ENCODE results near the gene CDC42BPA. TPM values are rescaled to one million over a fixed set of nuclear protein-coding genes. Genes with fewer than 3 reads are reported as not detected.
"Not testable (repeated sequence)": the region's sequence is repeated elsewhere in the genome, so short reads cannot be mapped to it uniquely, and the experiment has no call there.

CDC42BPA gene
- total RNA-seq, 2 donors from 2014 or later = 26.4 to 36.6 TPM

DNA sequence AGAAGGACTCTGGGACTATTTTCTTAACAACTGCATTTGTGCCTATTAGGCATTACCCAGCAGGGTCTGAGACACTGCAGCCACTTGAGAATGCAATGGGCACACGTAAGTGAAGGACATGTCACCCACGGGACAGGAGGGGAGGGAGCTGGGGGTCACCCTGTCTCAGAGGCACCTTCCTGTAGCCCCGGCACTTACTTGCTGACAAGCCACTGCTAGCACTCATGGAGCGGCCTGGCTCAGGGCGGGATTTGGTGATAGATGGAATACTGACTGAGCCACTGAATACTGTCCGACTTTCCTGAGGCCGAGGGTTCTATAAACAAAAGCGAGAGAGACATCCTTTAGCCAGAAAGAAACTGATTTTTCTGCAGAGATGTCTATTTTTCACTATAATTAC is 313.5 kb downstream of the CDC42BPA start:
- intact Hi-C loops (cut with DNase I) = no loop called here
- H3K9me3 ChIP-seq = no peaks in the 10 kb centered on the region
- no peak for DNase-seq
- H3K27ac ChIP-seq = no peak overlapping the region
- no peak overlapping the region for H3K9ac ChIP-seq (ENCODE audit: low read depth in 2 of 2, low read length in 2 of 2)
- no peaks in the 10 kb centered on the region for H3K36me3 ChIP-seq
- H3K4me3 ChIP-seq = no peak overlapping the region
- H3K4me1 ChIP-seq = no peaks in the 10 kb centered on the region
- TF ChIP-seq, protein P1, sequence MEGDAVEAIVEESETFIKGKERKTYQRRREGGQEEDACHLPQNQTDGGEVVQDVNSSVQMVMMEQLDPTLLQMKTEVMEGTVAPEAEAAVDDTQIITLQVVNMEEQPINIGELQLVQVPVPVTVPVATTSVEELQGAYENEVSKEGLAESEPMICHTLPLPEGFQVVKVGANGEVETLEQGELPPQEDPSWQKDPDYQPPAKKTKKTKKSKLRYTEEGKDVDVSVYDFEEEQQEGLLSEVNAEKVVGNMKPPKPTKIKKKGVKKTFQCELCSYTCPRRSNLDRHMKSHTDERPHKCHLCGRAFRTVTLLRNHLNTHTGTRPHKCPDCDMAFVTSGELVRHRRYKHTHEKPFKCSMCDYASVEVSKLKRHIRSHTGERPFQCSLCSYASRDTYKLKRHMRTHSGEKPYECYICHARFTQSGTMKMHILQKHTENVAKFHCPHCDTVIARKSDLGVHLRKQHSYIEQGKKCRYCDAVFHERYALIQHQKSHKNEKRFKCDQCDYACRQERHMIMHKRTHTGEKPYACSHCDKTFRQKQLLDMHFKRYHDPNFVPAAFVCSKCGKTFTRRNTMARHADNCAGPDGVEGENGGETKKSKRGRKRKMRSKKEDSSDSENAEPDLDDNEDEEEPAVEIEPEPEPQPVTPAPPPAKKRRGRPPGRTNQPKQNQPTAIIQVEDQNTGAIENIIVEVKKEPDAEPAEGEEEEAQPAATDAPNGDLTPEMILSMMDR (IDR thresholded peaks at IDR 0.05) = no peak
- H3K27me3 ChIP-seq = no peaks in the 10 kb centered on the region

DNA sequence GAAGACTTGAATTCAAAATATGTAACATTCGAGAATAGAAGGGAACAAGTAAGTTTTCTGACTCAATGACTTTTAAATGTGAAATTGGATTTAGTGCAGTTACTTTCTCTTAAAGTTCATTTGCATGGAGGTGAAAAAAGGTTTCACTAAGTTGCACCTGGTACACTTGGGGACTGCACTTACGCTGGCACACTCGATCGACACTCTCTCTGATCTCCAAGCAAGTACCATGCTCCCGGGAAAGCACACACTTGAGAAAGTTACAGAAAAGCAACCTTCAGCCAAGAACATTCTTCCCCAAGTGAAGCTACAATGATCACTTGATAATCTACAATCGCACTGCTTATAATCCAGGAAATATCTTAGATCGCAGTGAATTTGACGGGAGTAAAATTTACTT is 315.1 kb downstream of the CDC42BPA start:
- H3K27ac ChIP-seq = no peak overlapping the region
- no peaks in the 10 kb centered on the region for H3K27me3 ChIP-seq
- H3K9me3 ChIP-seq = no peaks in the 10 kb centered on the region
- no peaks in the 10 kb centered on the region for H3K4me1 ChIP-seq
- H3K36me3 ChIP-seq = no peaks in the 10 kb centered on the region
- TF ChIP-seq, protein P1 (IDR thresholded peaks at IDR 0.05) = no peak
- no peak overlapping the region for H3K9ac ChIP-seq (ENCODE audit: low read depth in 2 of 2, low read length in 2 of 2)
- intact Hi-C loops (cut with DNase I) = no loop called here
- no peak for DNase-seq
- H3K4me3 ChIP-seq = no peak overlapping the region

DNA sequence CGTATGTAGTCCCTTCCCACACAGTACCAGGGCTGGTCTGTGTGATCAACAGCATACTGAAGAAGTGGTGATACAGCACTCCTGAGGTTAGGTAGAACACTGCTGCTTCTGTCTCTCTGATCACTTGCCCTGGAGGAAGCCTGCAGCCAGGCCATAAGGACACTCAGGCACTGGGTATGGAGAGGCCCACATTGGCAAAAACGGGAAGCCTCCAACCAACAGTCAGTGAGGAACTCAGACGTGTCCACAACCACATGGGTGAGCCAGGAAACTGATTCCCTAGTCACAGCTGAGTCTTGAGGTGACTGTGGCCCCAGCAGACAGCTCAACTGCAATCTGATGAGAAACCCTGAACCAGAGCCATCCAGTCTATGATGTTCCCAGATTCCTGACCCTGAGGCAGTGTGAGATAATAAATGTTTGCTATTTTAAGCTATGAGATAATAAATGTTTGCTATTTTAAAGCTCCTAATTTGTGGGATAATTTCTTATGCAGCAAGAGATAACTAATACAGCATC is 315.7 kb downstream of the CDC42BPA start:
- H3K4me1 ChIP-seq = no peaks in the 10 kb centered on the region
- H3K36me3 ChIP-seq = no peaks in the 10 kb centered on the region
- TF ChIP-seq, protein P1 (IDR thresholded peaks at IDR 0.05) = no peak
- H3K27ac ChIP-seq = no peak overlapping the region
- H3K4me3 ChIP-seq = no peak overlapping the region
- no peak for DNase-seq
- H3K9me3 ChIP-seq = no peaks in the 10 kb centered on the region
- intact Hi-C loops (cut with DNase I) = no loop called here
- no peak overlapping the region for H3K9ac ChIP-seq (ENCODE audit: low read depth in 2 of 2, low read length in 2 of 2)
- H3K27me3 ChIP-seq = no peaks in the 10 kb centered on the region

DNA sequence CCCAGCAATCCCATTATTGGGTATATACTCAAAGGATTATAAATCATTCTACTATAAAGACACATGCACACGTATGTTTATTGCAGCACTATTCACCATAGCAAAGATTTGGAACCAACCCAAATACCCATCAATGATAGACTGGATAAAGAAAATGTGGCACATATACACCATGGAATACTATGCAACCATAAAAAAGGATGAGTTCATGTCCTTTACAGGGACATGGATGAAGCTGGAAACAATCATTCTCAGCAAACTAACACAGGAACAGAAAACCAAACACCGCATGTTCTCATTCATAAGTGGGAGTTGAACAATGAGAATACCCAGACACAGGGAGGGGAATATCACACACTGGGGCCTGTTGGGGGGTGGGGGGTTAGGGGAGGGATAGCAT is 318.7 kb downstream of the CDC42BPA start:
- H3K4me3 ChIP-seq; H3K27ac ChIP-seq; intact Hi-C loops (cut with DNase I); H3K9ac ChIP-seq (ENCODE audit: low read depth in 2 of 2, low read length in 2 of 2); H3K4me1 ChIP-seq; H3K36me3 ChIP-seq; H3K27me3 ChIP-seq; DNase-seq; H3K9me3 ChIP-seq: not testable (repeated sequence)

DNA sequence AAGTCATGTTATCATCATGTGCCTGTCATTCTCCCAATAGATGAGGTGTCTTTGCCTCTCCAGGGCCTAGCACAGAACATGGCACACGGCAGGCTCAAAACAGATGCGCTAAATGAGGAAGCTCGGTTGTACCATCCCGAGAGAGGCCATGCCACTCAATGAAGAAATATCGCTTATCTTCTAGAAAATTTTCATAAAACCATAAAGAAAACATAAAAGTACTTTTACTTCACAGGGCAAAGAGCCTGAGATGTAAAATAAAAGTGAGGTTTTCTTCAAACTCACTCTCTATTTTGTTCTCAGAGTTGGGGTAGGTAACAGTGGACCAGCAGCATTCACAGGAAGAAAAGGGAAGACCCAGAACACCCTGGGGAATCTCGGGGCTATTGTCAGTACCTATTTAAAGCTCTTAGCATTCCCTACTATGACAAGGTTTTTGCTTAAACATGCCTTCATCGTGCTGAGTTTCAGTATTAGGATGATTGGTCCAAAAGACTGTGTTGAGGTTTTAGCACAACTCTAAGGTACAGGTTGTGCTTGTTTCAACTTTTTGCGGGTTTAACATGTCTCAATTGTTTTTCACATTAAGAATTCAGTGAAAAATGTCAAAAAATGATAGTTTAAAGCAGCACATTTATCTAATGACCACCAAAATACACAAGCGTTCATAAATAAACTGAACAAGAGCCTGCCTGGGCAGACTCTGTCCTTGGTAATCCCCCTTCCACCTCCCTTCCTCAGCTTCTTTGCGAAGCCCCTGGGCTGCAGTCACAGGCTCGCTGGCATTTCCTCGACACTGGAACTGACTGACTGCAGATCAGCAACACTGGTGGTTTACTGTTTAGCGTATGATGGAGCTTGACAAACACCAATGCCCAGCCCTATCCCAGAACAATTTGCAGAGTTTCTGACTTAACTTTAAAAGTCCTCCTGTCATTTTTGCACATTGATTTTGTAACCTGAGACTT is 322.6 kb downstream of the CDC42BPA start:
- intact Hi-C loops (cut with DNase I) = no loop called here
- TF ChIP-seq, protein P1 (IDR thresholded peaks at IDR 0.05) = no peak

More for the DNA sequence above, 322.6 kb downstream of the CDC42BPA start:
- no peaks in the 10 kb centered on the region for H3K27me3 ChIP-seq
- H3K9ac ChIP-seq (ENCODE audit: low read depth in 2 of 2, low read length in 2 of 2) = no peak overlapping the region
- no peak overlapping the region for H3K4me3 ChIP-seq
- H3K36me3 ChIP-seq = no peaks in the 10 kb centered on the region
- H3K4me1 ChIP-seq = no peaks in the 10 kb centered on the region
- no peak for DNase-seq
- no peaks in the 10 kb centered on the region for H3K9me3 ChIP-seq
- H3K27ac ChIP-seq = no peak overlapping the region

Measured in colonic mucosa (tissue), 4 donors.